ENCODE results near the gene KCNAB1.

DNA sequence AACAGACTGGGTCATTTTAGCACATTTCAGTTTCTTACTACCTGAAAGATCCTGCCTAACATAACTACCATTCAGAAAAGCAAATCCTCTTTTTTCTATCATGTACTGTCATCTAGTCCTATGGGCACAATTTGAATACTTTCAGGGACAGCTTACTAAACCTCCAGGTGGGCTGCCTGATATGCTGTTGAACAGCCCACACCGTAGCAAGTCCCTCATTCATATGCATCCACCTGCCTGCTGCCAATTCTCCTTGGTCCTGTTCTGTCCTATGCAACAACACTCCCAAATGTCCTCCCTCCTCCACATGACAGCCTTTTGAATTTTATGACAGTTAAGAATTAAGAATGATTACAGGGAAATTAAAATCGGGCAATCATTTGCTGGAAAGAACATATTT lies 137.9 kb downstream of the KCNAB1 start:
- TF ChIP-seq CTCF (conservative IDR thresholded peaks at IDR 0.05; ENCODE audit: low read length) (no peak), EZH2phosphoT487 (IDR thresholded peaks at IDR 0.05; ENCODE audit: borderline replicate concordance, low read depth, low read length) (no peak)

Data from OCI-LY7 (cell line).